Caco-2 (cell line): Measurements from ENCODE around the gene WWTR1. TPM values are rescaled to one million over a fixed set of nuclear protein-coding genes. Genes with fewer than 3 reads are reported as not detected.

Experiments
- BruUV-seq: library from RNA; stranded (reverse); fragments of 400-500 nt; replicated peaks from 2 replicates; lab custom pipeline; 2021; lab: Mats Ljungman, UMichigan
- CTCF ChIA-PET: fragments of 300-600 bp; sonication (Branson Sonifier 250); formaldehyde crosslinking; loops from one replicate; lab custom pipeline; 2022; ENCODE audit warnings: antibody characterized with exemption; lab: Charles Lee
- POLR2A ChIA-PET: fragments of 300-600 bp; sonication (Branson Sonifier 250); formaldehyde crosslinking; loops from one replicate; lab custom pipeline; 2022; ENCODE audit warnings: antibody characterized with exemption; lab: Charles Lee
- DNase-seq, 2 experiments: peaks; one replicate each; pipeline versions ENCODE4 v3.0.0 to v3.0.0-alpha.2; 2020 to 2022
- H3K27me3 ChIP-seq: replicated peaks from 2 replicates; pipeline ENCODE4 v1.6.0; 2011; ENCODE audit warnings: low read length; ENCODE audit not compliant: control insufficient read depth, insufficient read depth
- H3K36me3 ChIP-seq: 2 replicates; pipeline ENCODE4 v1.5.1; 2011; ENCODE audit warnings: low read length; ENCODE audit not compliant: control insufficient read depth, insufficient read depth
- H3K4me1 ChIP-seq: fragments of 250-450 bp; sonication (Bioruptor Pico); 2 replicates; pipeline ENCODE4 v1.5.1; 2020; ENCODE audit warnings: mild to moderate bottlenecking
- H3K4me3 ChIP-seq: 2 replicates; pipeline ENCODE4 v1.5.1; 2011; ENCODE audit warnings: low read depth, mild to moderate bottlenecking, control low read depth, low read length
- H3K9me3 ChIP-seq: fragments of 250-450 bp; sonication (Bioruptor Pico); 2 replicates; pipeline ENCODE4 v1.5.1; 2020; ENCODE audit warnings: mild to moderate bottlenecking, moderate library complexity
- H3K27ac Mint-ChIP-seq: one replicate; pipeline ENCODE4 v1.8.0; 2022; ENCODE audit warnings: mixed read lengths; ENCODE audit not compliant: unreplicated experiment
- H3K27me3 Mint-ChIP-seq: one replicate; pipeline ENCODE4 v1.8.0; 2022; ENCODE audit warnings: mixed read lengths; ENCODE audit not compliant: insufficient read depth, unreplicated experiment
- H3K36me3 Mint-ChIP-seq: one replicate; pipeline ENCODE4 v1.8.0; 2022; ENCODE audit warnings: mild to moderate bottlenecking, mixed read lengths; ENCODE audit not compliant: insufficient read depth, unreplicated experiment
- H3K4me1 Mint-ChIP-seq: one replicate; pipeline ENCODE4 v1.8.0; 2022; ENCODE audit warnings: low read depth, mixed read lengths; ENCODE audit not compliant: unreplicated experiment
- H3K4me3 Mint-ChIP-seq: one replicate; pipeline ENCODE4 v1.8.0; 2022; ENCODE audit warnings: mild to moderate bottlenecking, moderate library complexity, mixed read lengths; ENCODE audit not compliant: unreplicated experiment
- H3K9me3 Mint-ChIP-seq: one replicate; pipeline ENCODE4 v1.8.0; 2022; ENCODE audit warnings: mixed read lengths; ENCODE audit not compliant: unreplicated experiment
- intact Hi-C: fragments of 100-400 bp; cut with micrococcal nuclease; formaldehyde crosslinking; loops from one replicate; pipeline ENCODE4 v1.10.0; 2022; ENCODE audit not compliant: unreplicated experiment
- total RNA-seq: library from RNA; stranded (reverse); gene quantifications from 2 replicates; pipeline ENCODE4 v1.2.3, GENCODE V29; 2022
- TF ChIP-seq, protein P1 (sequence below), 2 experiments: fragments of 200-600 bp in 1 of 2; IDR thresholded peaks; 1 replicate in 1 of 2; 2 replicates in 1 of 2; pipeline versions ENCODE4 v1.5.1 to v1.8.0; 2011 to 2022; ENCODE audit warnings: antibody characterized with exemption in 1 of 2, control low read depth in 1 of 2, inconsistent platforms in 1 of 2, low read depth in 1 of 2, low read length in 1 of 2, mild to moderate bottlenecking in 1 of 2, moderate library complexity in 1 of 2; ENCODE audit not compliant: insufficient read depth in 1 of 2, severe bottlenecking in 1 of 2, unreplicated experiment in 1 of 2

The WWTR1 gene
- total RNA-seq, 1 experiment from 2014 or later, result 16.2 TPM

DNA sequence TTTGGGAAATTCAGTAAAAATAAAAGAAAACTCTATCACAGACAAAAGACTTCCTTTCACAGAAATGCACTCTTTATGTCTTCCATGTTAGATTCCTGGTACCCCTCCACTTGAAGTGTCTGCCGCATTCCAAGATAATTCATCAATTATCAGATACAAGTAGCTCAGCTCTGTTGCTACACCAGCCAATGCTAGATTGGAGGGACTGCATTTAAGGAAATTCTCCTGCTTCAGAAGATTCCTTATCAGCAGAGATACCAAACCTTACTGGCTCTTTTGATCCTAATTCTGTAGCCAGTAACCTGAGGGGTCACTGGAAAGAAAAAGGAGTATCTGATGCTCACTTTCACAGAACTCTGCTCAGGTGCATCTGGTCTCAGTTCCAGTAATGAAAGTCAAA lies 119.5 kb downstream of the WWTR1 start:
- H3K27ac Mint-ChIP-seq, result no peak overlapping the region
- H3K4me1 ChIP-seq, result peaks cover 57% of the 10 kb centered on the region
- DNase-seq, result no peak
- TF ChIP-seq, protein P1, sequence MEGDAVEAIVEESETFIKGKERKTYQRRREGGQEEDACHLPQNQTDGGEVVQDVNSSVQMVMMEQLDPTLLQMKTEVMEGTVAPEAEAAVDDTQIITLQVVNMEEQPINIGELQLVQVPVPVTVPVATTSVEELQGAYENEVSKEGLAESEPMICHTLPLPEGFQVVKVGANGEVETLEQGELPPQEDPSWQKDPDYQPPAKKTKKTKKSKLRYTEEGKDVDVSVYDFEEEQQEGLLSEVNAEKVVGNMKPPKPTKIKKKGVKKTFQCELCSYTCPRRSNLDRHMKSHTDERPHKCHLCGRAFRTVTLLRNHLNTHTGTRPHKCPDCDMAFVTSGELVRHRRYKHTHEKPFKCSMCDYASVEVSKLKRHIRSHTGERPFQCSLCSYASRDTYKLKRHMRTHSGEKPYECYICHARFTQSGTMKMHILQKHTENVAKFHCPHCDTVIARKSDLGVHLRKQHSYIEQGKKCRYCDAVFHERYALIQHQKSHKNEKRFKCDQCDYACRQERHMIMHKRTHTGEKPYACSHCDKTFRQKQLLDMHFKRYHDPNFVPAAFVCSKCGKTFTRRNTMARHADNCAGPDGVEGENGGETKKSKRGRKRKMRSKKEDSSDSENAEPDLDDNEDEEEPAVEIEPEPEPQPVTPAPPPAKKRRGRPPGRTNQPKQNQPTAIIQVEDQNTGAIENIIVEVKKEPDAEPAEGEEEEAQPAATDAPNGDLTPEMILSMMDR (IDR thresholded peaks at IDR 0.05; ENCODE audit: insufficient read depth in 1 of 2, low read depth in 1 of 2, low read length in 1 of 2, severe bottlenecking in 1 of 2, unreplicated experiment in 1 of 2), result no peak
- BruUV-seq, result no TSS peak
- peaks cover 23% of the 10 kb centered on the region for H3K36me3 Mint-ChIP-seq
- ChIA-PET POLR2A (no interaction called here), CTCF (no interaction called here)
- no peaks in the 10 kb centered on the region for H3K27me3 Mint-ChIP-seq
- H3K9me3 Mint-ChIP-seq, result no peaks in the 10 kb centered on the region
- H3K4me3 ChIP-seq, result no peak overlapping the region
- no peaks in the 10 kb centered on the region for H3K9me3 ChIP-seq
- H3K27me3 ChIP-seq, result no peaks in the 10 kb centered on the region
- H3K4me1 Mint-ChIP-seq, result peaks cover 42% of the 10 kb centered on the region
- intact Hi-C loops, result no loop called here
- H3K4me3 Mint-ChIP-seq, result no peak overlapping the region
- no peaks in the 10 kb centered on the region for H3K36me3 ChIP-seq

- Histone ChIP-seq H3K9me3 (no peaks in the 10 kb centered on the region), H3K4me1 (peaks cover 41% of the 10 kb centered on the region), H3K27me3 (no peaks in the 10 kb centered on the region), H3K36me3 (no peaks in the 10 kb centered on the region), H3K4me3 (no peak overlapping the region)
- intact Hi-C loops, result no loop called here
- Mint-ChIP-seq H3K36me3 (peaks cover 9% of the 10 kb centered on the region), H3K9me3 (no peaks in the 10 kb centered on the region), H3K27me3 (no peaks in the 10 kb centered on the region), H3K27ac (peak overlapping the region; percentile 43), H3K4me1 (peaks cover 25% of the 10 kb centered on the region), H3K4me3 (no peak overlapping the region)
- BruUV-seq, result no TSS peak
- ChIA-PET POLR2A (no interaction called here), CTCF (interaction anchor here (0.6 kb wide), 1 partner anchor 235 kb away, joined by 3 read pairs; no protein-coding TSS in a partner anchor)
- TF ChIP-seq, protein P1 (IDR thresholded peaks at IDR 0.05; ENCODE audit: insufficient read depth in 1 of 2, low read depth in 1 of 2, low read length in 1 of 2, severe bottlenecking in 1 of 2, unreplicated experiment in 1 of 2), result no peak
- peak in 1 of 2 experiments; percentile 10 for DNase-seq
These were observed 121.4 kb downstream of the WWTR1 start for GRCh38 chr3:149536429-149536828.

DNA sequence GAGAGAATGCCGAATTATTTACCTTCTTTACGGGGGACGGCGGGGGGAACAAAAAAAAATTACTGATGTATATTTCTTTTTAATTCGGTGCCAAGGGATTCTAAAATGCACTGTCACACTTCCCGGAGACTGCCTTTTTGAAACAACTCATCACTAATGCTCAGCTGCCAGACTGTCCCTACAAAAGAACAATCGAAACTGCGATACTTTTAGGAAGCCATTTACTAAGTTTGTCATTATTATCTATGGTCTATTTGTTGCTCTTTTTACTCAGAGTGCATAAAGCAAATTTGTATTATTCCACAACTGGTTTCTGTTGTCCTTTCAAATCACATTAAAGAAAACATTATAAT lies 122.5 kb downstream of the WWTR1 start:
- Mint-ChIP-seq H3K27ac (no peak overlapping the region), H3K4me1 (peaks cover 21% of the 10 kb centered on the region), H3K27me3 (no peaks in the 10 kb centered on the region), H3K9me3 (no peaks in the 10 kb centered on the region), H3K36me3 (peaks cover 6% of the 10 kb centered on the region), H3K4me3 (no peak overlapping the region)
- no peak overlapping the region for H3K4me3 ChIP-seq
- H3K27me3 ChIP-seq, result no peaks in the 10 kb centered on the region
- no peaks in the 10 kb centered on the region for H3K9me3 ChIP-seq
- TF ChIP-seq, protein P1 (IDR thresholded peaks at IDR 0.05; ENCODE audit: insufficient read depth in 1 of 2, low read depth in 1 of 2, low read length in 1 of 2, severe bottlenecking in 1 of 2, unreplicated experiment in 1 of 2), result no peak
- no peaks in the 10 kb centered on the region for H3K36me3 ChIP-seq
- H3K4me1 ChIP-seq, result peaks cover 29% of the 10 kb centered on the region
- BruUV-seq, result no TSS peak
- ChIA-PET CTCF (no interaction called here), POLR2A (no interaction called here)
- intact Hi-C loops, result no loop called here
- DNase-seq, result no peak
